KMS-11 (cell line): Measurements from ENCODE around the gene NLGN1.

Source experiments
- H2AFZ ChIP-seq: fragments of 200-600 bp; sonication (generic); 2 replicates; pipeline ENCODE4 v1.6.1; 2016; ENCODE audit warnings: antibody characterized with exemption, mixed run types, low read depth
- H3K27ac ChIP-seq: fragments of 200-600 bp; sonication (generic); 2 replicates; pipeline ENCODE4 v1.6.1; 2016; ENCODE audit warnings: mild to moderate bottlenecking, mixed run types
- H3K27me3 ChIP-seq: fragments of 200-600 bp; sonication (generic); 2 replicates; pipeline ENCODE4 v1.6.1; 2017; ENCODE audit warnings: mild to moderate bottlenecking, low read depth, mixed run types, moderate library complexity; ENCODE audit not compliant: insufficient read depth
- H3K36me3 ChIP-seq: fragments of 200-600 bp; sonication (generic); 2 replicates; pipeline ENCODE4 v1.6.1; 2017; ENCODE audit warnings: mild to moderate bottlenecking, mixed run types; ENCODE audit not compliant: insufficient read depth
- H3K4me1 ChIP-seq: fragments of 200-600 bp; sonication (generic); 2 replicates; pipeline ENCODE4 v1.6.1; 2016; ENCODE audit warnings: mild to moderate bottlenecking, low read depth, mixed run types; ENCODE audit not compliant: poor library complexity, severe bottlenecking
- H3K4me2 ChIP-seq: fragments of 200-600 bp; sonication (generic); 2 replicates; pipeline ENCODE4 v1.7.0; 2016; ENCODE audit warnings: mild to moderate bottlenecking, mixed run types
- H3K4me3 ChIP-seq: fragments of 200-600 bp; sonication (generic); IDR thresholded peaks from 2 replicates; pipeline ENCODE4 v1.6.1; 2017; ENCODE audit warnings: low read depth, low read length, mixed read lengths; ENCODE audit not compliant: insufficient read depth
- H3K79me2 ChIP-seq: fragments of 200-600 bp; sonication (generic); 2 replicates; pipeline ENCODE4 v1.6.1; 2016; ENCODE audit warnings: low read depth, mixed run types; ENCODE audit not compliant: insufficient read depth
- H3K9ac ChIP-seq: fragments of 200-600 bp; sonication (generic); 2 replicates; pipeline ENCODE4 v1.6.1; 2016; ENCODE audit warnings: mild to moderate bottlenecking, mixed run types
- H4K20me1 ChIP-seq: fragments of 200-600 bp; sonication (generic); 2 replicates; pipeline ENCODE4 v1.6.1; 2016; ENCODE audit warnings: mild to moderate bottlenecking, mixed run types; ENCODE audit not compliant: insufficient read depth
- TF ChIP-seq, protein P1 (sequence below): fragments of 200-600 bp; sonication (generic); conservative IDR thresholded peaks from 2 replicates; pipeline ENCODE4 v1.6.1; 2017; ENCODE audit warnings: low read depth, mild to moderate bottlenecking, antibody characterized with exemption, low read length, moderate library complexity, mixed read lengths

NLGN1 gene

DNA sequence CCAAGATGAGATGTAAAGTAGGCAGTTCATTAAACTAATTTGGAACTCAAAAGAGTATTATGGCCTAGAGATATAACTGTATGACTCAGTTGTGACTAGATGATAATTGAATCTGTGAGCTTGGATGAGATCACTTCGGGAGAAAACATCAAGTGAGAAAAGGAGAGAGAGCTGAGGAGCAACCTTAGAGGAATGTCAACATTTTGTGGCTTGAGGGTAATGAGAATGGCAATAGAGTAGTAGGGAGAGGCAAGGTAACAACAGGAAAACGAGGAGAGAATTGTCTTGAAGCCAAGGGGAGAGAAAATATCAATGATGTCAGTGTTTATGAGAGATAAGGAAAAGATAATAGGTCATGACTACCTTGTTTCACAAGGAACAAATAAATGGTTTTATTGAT is 580.2 kb downstream of the NLGN1 start:
- Histone ChIP-seq H4K20me1 (no peaks in the 10 kb centered on the region), H3K79me2 (no peaks in the 10 kb centered on the region), H3K27me3 (no peaks in the 10 kb centered on the region), H3K4me1 (peaks cover 22% of the 10 kb centered on the region), H3K9ac (no peak overlapping the region), H2AFZ (no peak overlapping the region), H3K4me2 (no peak overlapping the region), H3K27ac (no peak overlapping the region), H3K36me3 (no peaks in the 10 kb centered on the region), H3K4me3 (no peak overlapping the region)
- TF ChIP-seq, protein P1, sequence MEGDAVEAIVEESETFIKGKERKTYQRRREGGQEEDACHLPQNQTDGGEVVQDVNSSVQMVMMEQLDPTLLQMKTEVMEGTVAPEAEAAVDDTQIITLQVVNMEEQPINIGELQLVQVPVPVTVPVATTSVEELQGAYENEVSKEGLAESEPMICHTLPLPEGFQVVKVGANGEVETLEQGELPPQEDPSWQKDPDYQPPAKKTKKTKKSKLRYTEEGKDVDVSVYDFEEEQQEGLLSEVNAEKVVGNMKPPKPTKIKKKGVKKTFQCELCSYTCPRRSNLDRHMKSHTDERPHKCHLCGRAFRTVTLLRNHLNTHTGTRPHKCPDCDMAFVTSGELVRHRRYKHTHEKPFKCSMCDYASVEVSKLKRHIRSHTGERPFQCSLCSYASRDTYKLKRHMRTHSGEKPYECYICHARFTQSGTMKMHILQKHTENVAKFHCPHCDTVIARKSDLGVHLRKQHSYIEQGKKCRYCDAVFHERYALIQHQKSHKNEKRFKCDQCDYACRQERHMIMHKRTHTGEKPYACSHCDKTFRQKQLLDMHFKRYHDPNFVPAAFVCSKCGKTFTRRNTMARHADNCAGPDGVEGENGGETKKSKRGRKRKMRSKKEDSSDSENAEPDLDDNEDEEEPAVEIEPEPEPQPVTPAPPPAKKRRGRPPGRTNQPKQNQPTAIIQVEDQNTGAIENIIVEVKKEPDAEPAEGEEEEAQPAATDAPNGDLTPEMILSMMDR = no peak

DNA sequence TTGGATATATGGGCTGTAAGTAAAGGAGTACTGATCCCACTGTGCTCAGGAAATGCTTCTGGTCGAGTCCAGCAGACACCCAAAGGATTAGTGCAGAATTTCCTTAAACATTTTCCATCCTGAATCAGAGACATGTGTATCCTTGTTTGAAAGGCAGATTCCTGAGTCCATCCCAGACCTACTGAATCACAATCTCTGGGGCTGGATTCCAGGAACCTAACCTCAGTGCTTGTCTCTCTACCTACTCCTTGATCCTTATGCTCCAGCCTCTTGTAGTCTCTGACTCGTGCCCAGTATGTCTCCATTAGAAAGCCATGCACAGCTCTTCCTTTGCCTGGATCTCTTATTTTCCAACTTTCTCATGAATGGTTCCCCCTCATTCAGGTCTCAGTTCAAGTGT is 585.8 kb downstream of the NLGN1 start:
- Histone ChIP-seq H3K4me2 (no peak overlapping the region), H3K36me3 (no peaks in the 10 kb centered on the region), H4K20me1 (no peaks in the 10 kb centered on the region), H3K9ac (no peak overlapping the region), H3K79me2 (no peaks in the 10 kb centered on the region), H2AFZ (no peak overlapping the region), H3K4me1 (no peaks in the 10 kb centered on the region), H3K27ac (no peak overlapping the region), H3K27me3 (no peaks in the 10 kb centered on the region), H3K4me3 (no peak overlapping the region)
- TF ChIP-seq, protein P1 = no peak

DNA sequence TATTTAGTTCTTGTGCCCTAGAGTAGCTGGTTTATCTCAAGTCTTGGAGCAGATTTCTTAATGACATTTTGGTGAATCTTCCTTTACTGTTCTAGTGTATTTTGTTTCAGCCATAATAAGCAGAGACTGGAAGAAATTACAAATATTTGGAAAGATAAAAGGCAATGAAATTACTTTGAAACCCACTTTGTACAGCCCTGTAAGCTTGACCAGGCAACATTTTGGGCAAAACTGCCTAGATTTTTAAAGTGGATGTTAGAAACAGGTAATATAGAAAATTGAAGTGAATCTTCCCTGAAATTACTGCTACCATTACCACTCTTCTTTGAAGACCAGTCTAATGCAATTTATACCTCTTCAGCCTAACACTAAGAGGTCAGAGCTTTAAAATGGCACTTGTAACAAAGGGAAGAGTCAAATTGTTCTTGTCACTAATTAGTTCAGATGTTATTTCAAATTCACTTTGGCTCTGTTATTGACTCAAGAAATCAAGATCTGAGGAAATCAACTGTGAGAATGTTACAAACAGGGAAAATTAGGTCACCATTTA is 589.4 kb downstream of the NLGN1 start:
- TF ChIP-seq, protein P1 = no peak
- no peaks in the 10 kb centered on the region for H3K4me1 ChIP-seq
- H3K4me3 ChIP-seq = no peak overlapping the region
- H3K27ac ChIP-seq = no peak overlapping the region
- no peak overlapping the region for H3K4me2 ChIP-seq
- H4K20me1 ChIP-seq = no peaks in the 10 kb centered on the region
- no peaks in the 10 kb centered on the region for H3K79me2 ChIP-seq
- no peak overlapping the region for H3K9ac ChIP-seq
- no peaks in the 10 kb centered on the region for H3K36me3 ChIP-seq
- no peaks in the 10 kb centered on the region for H3K27me3 ChIP-seq
- H2AFZ ChIP-seq = no peak overlapping the region

DNA sequence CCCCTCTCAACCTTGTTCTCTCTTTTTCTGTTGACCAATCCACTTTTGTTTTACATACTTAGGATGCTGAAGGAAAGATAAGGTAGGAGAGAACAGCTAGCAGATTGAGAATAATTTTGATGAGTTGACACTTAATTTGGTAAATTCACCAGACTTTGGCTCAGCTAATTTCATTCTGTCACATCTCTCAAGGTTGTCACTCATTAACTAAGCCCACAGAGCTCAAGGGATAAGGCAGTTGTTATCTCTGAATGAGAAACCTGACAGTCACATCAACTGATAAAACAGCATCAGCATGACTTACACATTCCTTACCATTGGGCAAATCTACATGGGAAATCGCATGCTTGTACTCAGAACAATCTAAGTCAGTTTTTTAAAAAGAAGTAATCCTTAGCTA is 591.4 kb downstream of the NLGN1 start:
- no peaks in the 10 kb centered on the region for H3K79me2 ChIP-seq
- no peak overlapping the region for H2AFZ ChIP-seq
- no peaks in the 10 kb centered on the region for H3K36me3 ChIP-seq
- H3K9ac ChIP-seq = no peak overlapping the region
- H3K27me3 ChIP-seq = no peaks in the 10 kb centered on the region
- TF ChIP-seq, protein P1 = no peak
- H3K4me1 ChIP-seq = no peaks in the 10 kb centered on the region
- H4K20me1 ChIP-seq = no peaks in the 10 kb centered on the region
- H3K4me3 ChIP-seq = no peak overlapping the region
- H3K27ac ChIP-seq = no peak overlapping the region
- H3K4me2 ChIP-seq = no peak overlapping the region
